ENCODE results near the gene NAALADL2.

- TF ChIP-seq CTCF (IDR thresholded peaks at IDR 0.05; ENCODE audit: insufficient read depth, low read length, poor library complexity, severe bottlenecking) = no peak
- TF ChIP-seq EZH2phosphoT487 (conservative IDR thresholded peaks at IDR 0.05; ENCODE audit: low read length) = no peak
Observed at GRCh38 chr3:175378348-175378747, 519.2 kb downstream of the NAALADL2 start.
